ENCODE measurements around the gene USH1C. TPM values are rescaled to one million over a fixed set of nuclear protein-coding genes. Genes with fewer than 3 reads are reported as not detected.

USH1C gene
- total and polyA plus RNA-seq, 2 of the 13 experiments (the other 11 are each of a cell fraction or from before 2014, with no cell fraction given): not detected

GRCh38 chr11:17585911-17586695 lies 41.9 kb upstream of the USH1C start:
- in situ Hi-C loops (cut with HindIII; ENCODE audit: extremely low pct_ligation_motif_present, low pct_unique_long_range_greater_than_20kb): no loop called here
- H3K79me2 ChIP-seq (ENCODE audit: insufficient read depth, low read length): no peaks in the 10 kb centered on the region
- TF ChIP-seq SRSF9 (IDR thresholded peaks at IDR 0.05; ENCODE audit: borderline replicate concordance, insufficient read depth, low read depth, low read length, poor library complexity, severe bottlenecking): no peak
- no peak for TF ChIP-seq EED (CRISPR knock-in tag; IDR thresholded peaks at IDR 0.05)
- TF ChIP-seq ZNF660 (CRISPR knock-in tag; IDR thresholded peaks at IDR 0.05; ENCODE audit: borderline replicate concordance, low read depth): no peak
- TF ChIP-seq, protein P1, sequence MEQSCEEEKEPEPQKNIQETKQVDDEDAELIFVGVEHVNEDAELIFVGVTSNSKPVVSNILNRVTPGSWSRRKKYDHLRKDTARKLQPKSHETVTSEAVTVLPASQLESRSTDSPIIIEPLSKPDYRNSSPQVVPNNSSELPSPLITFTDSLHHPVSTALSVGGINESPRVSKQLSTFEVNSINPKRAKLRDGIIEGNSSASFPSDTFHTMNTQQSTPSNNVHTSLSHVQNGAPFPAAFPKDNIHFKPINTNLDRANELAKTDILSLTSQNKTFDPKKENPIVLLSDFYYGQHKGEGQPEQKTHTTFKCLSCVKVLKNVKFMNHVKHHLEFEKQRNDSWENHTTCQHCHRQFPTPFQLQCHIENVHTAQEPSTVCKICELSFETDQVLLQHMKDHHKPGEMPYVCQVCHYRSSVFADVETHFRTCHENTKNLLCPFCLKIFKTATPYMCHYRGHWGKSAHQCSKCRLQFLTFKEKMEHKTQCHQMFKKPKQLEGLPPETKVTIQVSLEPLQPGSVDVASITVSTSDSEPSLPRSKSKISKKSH (CRISPR knock-in tag; IDR thresholded peaks at IDR 0.05; ENCODE audit: borderline replicate concordance): no peak
- TF ChIP-seq, protein P2, sequence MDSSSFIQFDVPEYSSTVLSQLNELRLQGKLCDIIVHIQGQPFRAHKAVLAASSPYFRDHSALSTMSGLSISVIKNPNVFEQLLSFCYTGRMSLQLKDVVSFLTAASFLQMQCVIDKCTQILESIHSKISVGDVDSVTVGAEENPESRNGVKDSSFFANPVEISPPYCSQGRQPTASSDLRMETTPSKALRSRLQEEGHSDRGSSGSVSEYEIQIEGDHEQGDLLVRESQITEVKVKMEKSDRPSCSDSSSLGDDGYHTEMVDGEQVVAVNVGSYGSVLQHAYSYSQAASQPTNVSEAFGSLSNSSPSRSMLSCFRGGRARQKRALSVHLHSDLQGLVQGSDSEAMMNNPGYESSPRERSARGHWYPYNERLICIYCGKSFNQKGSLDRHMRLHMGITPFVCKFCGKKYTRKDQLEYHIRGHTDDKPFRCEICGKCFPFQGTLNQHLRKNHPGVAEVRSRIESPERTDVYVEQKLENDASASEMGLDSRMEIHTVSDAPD (CRISPR knock-in tag; IDR thresholded peaks at IDR 0.05): no peak
- no peak for TF ChIP-seq SP140L (CRISPR knock-in tag; IDR thresholded peaks at IDR 0.05; ENCODE audit: borderline replicate concordance)
- no peak for TF ChIP-seq MZF1 (CRISPR knock-in tag; IDR thresholded peaks at IDR 0.05; ENCODE audit: borderline replicate concordance)
- TF ChIP-seq TCF12 (IDR thresholded peaks at IDR 0.05): no peak
- TF ChIP-seq TCF12 (CRISPR knock-in tag; IDR thresholded peaks at IDR 0.05): no peak
- TF ChIP-seq DMAP1 (CRISPR knock-in tag; IDR thresholded peaks at IDR 0.05): no peak
- TF ChIP-seq ZNF282 (IDR thresholded peaks at IDR 0.05; ENCODE audit: partially characterized antibody): no peak
- no peak for TF ChIP-seq MBD4 (IDR thresholded peaks at IDR 0.05; ENCODE audit: borderline replicate concordance, low read length)
- TF ChIP-seq, protein P3, sequence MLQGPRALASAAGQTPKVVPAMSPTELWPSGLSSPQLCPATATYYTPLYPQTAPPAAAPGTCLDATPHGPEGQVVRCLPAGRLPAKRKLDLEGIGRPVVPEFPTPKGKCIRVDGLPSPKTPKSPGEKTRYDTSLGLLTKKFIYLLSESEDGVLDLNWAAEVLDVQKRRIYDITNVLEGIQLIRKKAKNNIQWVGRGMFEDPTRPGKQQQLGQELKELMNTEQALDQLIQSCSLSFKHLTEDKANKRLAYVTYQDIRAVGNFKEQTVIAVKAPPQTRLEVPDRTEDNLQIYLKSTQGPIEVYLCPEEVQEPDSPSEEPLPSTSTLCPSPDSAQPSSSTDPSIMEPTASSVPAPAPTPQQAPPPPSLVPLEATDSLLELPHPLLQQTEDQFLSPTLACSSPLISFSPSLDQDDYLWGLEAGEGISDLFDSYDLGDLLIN (CRISPR knock-in tag; IDR thresholded peaks at IDR 0.05; ENCODE audit: borderline replicate concordance): no peak
- H4K20me1 ChIP-seq (ENCODE audit: insufficient read depth, low read length): no peaks in the 10 kb centered on the region
- WGBS (ENCODE audit: low lambda C conversion rate): 4% methylated on average over 4 of the region's 6 CpGs
- no peak overlapping the region for H2AFZ ChIP-seq (ENCODE audit: low read length)
- CTCF ChIA-PET (ENCODE audit: low intra/inter-chr PET ratio, low total read pairs): no interaction called here
- DNase-seq (ENCODE audit: low spot score) (no peak), FAIRE-seq (no peak), ATAC-seq (no peak)
- H3K27ac ChIP-seq (ENCODE audit: extremely low read length, insufficient read depth, low read length): no peak overlapping the region
- H3K27me3 ChIP-seq (ENCODE audit: control insufficient read depth in 1 of 2, insufficient read depth in 2 of 2, low read length in 2 of 2): peaks cover 0 to 31% of the 10 kb centered on the region in 2 experiments; a peak in 4 of 5 replicates
- POLR2A ChIA-PET: no interaction called here
- no peak overlapping the region for H3K9ac ChIP-seq (ENCODE audit: insufficient read depth, low read depth, low read length)
- no peaks in the 10 kb centered on the region for H3K36me3 ChIP-seq (replicated peaks in 1 of 2; ENCODE audit: control insufficient read depth in 1 of 2, insufficient read depth in 2 of 2, low read length in 2 of 2)
- no peaks in the 10 kb centered on the region for H3K9me3 ChIP-seq (ENCODE audit: low read length)
- no peak overlapping the region for H3K4me3 ChIP-seq (replicated peaks in 1 of 3; ENCODE audit: insufficient read depth in 1 of 3, low read depth in 2 of 3, low read length in 3 of 3)
- no TSS peak for BruUV-seq (replicated peaks)
- H3K4me2 ChIP-seq (ENCODE audit: low read depth, low read length): no peak overlapping the region
- H3K4me1 ChIP-seq (ENCODE audit: insufficient read depth, low read length): no peaks in the 10 kb centered on the region
- intact Hi-C loops (cut with micrococcal nuclease; ENCODE audit: unreplicated experiment): no loop called here
